H1 (cell line): ENCODE results near the gene MARCHF3. TPM values are rescaled to one million over a fixed set of nuclear protein-coding genes. Genes with fewer than 3 reads are reported as not detected.

Experiments used
- CTCF ChIA-PET: fragments of 300-600 bp; sonication (Branson Sonifier 250); formaldehyde crosslinking; loops from one replicate; lab custom pipeline; 2021; ENCODE audit not compliant: partially characterized antibody; lab: Charles Lee
- POLR2A ChIA-PET: fragments of 300-600 bp; sonication (Branson Sonifier 250); formaldehyde crosslinking; loops from one replicate; lab custom pipeline; 2021; ENCODE audit warnings: inconsistent platforms; ENCODE audit not compliant: partially characterized antibody; lab: Charles Lee
- DNase-seq, 2 experiments: peaks; one replicate each; pipeline versions ENCODE4 v3.0.0 to v3.0.0-alpha.2; 2010 to 2022; ENCODE audit warnings: low spot score in 2 of 2, low read depth in 1 of 2, mixed read lengths in 1 of 2
- FAIRE-seq: peaks from 2 replicates; lab custom pipeline; 2011; peaks lifted over from hg19 to GRCh38; lab: Jason Lieb, UNC
- H2AFZ ChIP-seq: 2 replicates; pipeline ENCODE4 v1.8.1; 2012; ENCODE audit warnings: low read length, inconsistent platforms
- H2AK5ac ChIP-seq: 2 replicates; pipeline ENCODE4 v1.6.1; 2013; ENCODE audit warnings: low read depth, low read length
- H2BK120ac ChIP-seq: replicated peaks from 2 replicates; pipeline ENCODE3; 2013; ENCODE audit warnings: low read depth, low read length, inconsistent platforms
- H2BK12ac ChIP-seq: 2 replicates; pipeline ENCODE4 v1.6.1; 2013; ENCODE audit warnings: low read depth, low read length
- H2BK15ac ChIP-seq: 2 replicates; pipeline ENCODE4 v1.6.1; 2013; ENCODE audit warnings: low read length
- H2BK20ac ChIP-seq: 2 replicates; pipeline ENCODE4 v1.6.1; 2013; ENCODE audit warnings: low read length
- H2BK5ac ChIP-seq: 2 replicates; pipeline ENCODE4 v1.6.1; 2013; ENCODE audit warnings: low read depth, low read length
- H3K14ac ChIP-seq: 2 replicates; pipeline ENCODE4 v1.6.1; 2013; ENCODE audit warnings: inconsistent platforms; ENCODE audit not compliant: insufficient read length
- H3K18ac ChIP-seq: 2 replicates; pipeline ENCODE4 v1.6.1; 2013; ENCODE audit warnings: low read length; ENCODE audit errors: extremely low read depth
- H3K23ac ChIP-seq: 2 replicates; pipeline ENCODE4 v1.6.1; 2013; ENCODE audit warnings: inconsistent platforms; ENCODE audit not compliant: insufficient read length
- H3K23me2 ChIP-seq: 2 replicates; pipeline ENCODE4 v1.6.1; 2013; ENCODE audit warnings: low read depth, low read length
- H3K27ac ChIP-seq: 2 replicates; pipeline ENCODE4 v1.6.1; 2011; ENCODE audit warnings: low read depth, low read length, inconsistent platforms
- H3K27me3 ChIP-seq, 4 experiments: replicated peaks in 1 of 4; 1 replicate in 1 of 4; 2 replicates in 3 of 4; pipeline versions ENCODE4 v1.6.1 to v1.8.1; 2011 to 2013; ENCODE audit warnings: low read length in 3 of 4, mild to moderate bottlenecking in 3 of 4, inconsistent platforms in 2 of 4, mixed read lengths in 2 of 4, moderate library complexity in 1 of 4; ENCODE audit not compliant: control insufficient read depth in 3 of 4, insufficient read depth in 3 of 4; ENCODE audit errors: extremely low read depth in 1 of 4
- H3K36me3 ChIP-seq, 4 experiments: 2 replicates each; pipeline versions ENCODE4 v1.6.1 to v1.8.1; 2011 to 2013; ENCODE audit warnings: mild to moderate bottlenecking in 4 of 4, low read length in 3 of 4, moderate library complexity in 2 of 4, control low read depth in 1 of 4, inconsistent platforms in 1 of 4; ENCODE audit not compliant: insufficient read depth in 4 of 4, control insufficient read depth in 2 of 4
- H3K4ac ChIP-seq: replicated peaks from 2 replicates; pipeline ENCODE3; 2013; ENCODE audit warnings: low read length, low read depth, mixed read lengths, inconsistent platforms; ENCODE audit not compliant: insufficient read length
- H3K4me1 ChIP-seq, 4 experiments: replicated peaks in 1 of 4; 1 replicate in 1 of 4; 2 replicates in 3 of 4; pipeline versions ENCODE4 v1.6.1 to v1.8.1; 2011 to 2013; ENCODE audit warnings: low read length in 3 of 4, inconsistent platforms in 2 of 4, mixed read lengths in 1 of 4; ENCODE audit not compliant: insufficient read depth in 4 of 4, control insufficient read depth in 3 of 4
- H3K4me2 ChIP-seq, 2 experiments: 2 replicates each; pipeline versions ENCODE4 v1.6.1 to v1.8.1; 2011 to 2013; ENCODE audit warnings: low read depth in 2 of 2, low read length in 2 of 2, control low read depth in 1 of 2, inconsistent platforms in 1 of 2, mild to moderate bottlenecking in 1 of 2; ENCODE audit not compliant: insufficient read depth in 1 of 2
- H3K4me3 ChIP-seq, 4 experiments: fragments of 200-600, 300-600 bp in 1 of 4; sonication (generic), shearing (Covaris generic), sonication (Bioruptor Twin) in 1 of 4; 2 replicates each; pipeline versions ENCODE4 v1.5.1 to v1.8.1; 2011 to 2016; ENCODE audit warnings: low read length in 4 of 4, low read depth in 3 of 4, control low read depth in 2 of 4, inconsistent platforms in 2 of 4, mild to moderate bottlenecking in 2 of 4, mixed read lengths in 1 of 4, moderate library complexity in 1 of 4; ENCODE audit not compliant: insufficient read depth in 2 of 4; ENCODE audit errors: extremely low read depth in 1 of 4
- H3K56ac ChIP-seq: replicated peaks from 2 replicates; pipeline ENCODE3; 2013; ENCODE audit warnings: low read depth, mild to moderate bottlenecking, mixed read lengths, low read length, inconsistent platforms; ENCODE audit not compliant: insufficient read length
- H3K79me1 ChIP-seq: 2 replicates; pipeline ENCODE4 v1.6.1; 2013; ENCODE audit warnings: low read depth, low read length, control low read depth
- H3K79me2 ChIP-seq, 2 experiments: 2 replicates each; pipeline versions ENCODE4 v1.6.1 to v1.8.1; 2012 to 2013; ENCODE audit warnings: low read length in 2 of 2, mild to moderate bottlenecking in 2 of 2, inconsistent platforms in 1 of 2; ENCODE audit not compliant: insufficient read depth in 2 of 2, control insufficient read depth in 1 of 2
- H3K9ac ChIP-seq, 4 experiments: replicated peaks in 1 of 4; 1 replicate in 1 of 4; 2 replicates in 3 of 4; pipeline versions ENCODE4 v1.6.1 to v1.8.1; 2011 to 2013; ENCODE audit warnings: low read depth in 3 of 4, low read length in 3 of 4, control low read depth in 2 of 4, mild to moderate bottlenecking in 2 of 4, moderate library complexity in 2 of 4, inconsistent platforms in 1 of 4; ENCODE audit errors: extremely low read depth in 1 of 4
- H3K9me3 ChIP-seq, 2 experiments: 2 replicates each; pipeline versions ENCODE4 v1.6.1 to v1.8.1; 2012 to 2013; ENCODE audit warnings: mild to moderate bottlenecking in 2 of 2, moderate library complexity in 2 of 2, control low read depth in 1 of 2, inconsistent platforms in 1 of 2, low read depth in 1 of 2, low read length in 1 of 2, mixed read lengths in 1 of 2; ENCODE audit not compliant: insufficient read depth in 2 of 2
- H4K20me1 ChIP-seq, 2 experiments: replicated peaks in 1 of 2; 2 replicates each; pipeline versions ENCODE3 to v1.8.1; 2011 to 2013; ENCODE audit warnings: inconsistent platforms in 2 of 2, low read length in 2 of 2, mild to moderate bottlenecking in 1 of 2; ENCODE audit not compliant: insufficient read depth in 2 of 2, control insufficient read depth in 1 of 2
- H4K5ac ChIP-seq: 2 replicates; pipeline ENCODE4 v1.6.1; 2013; ENCODE audit warnings: low read length, low read depth, mixed read lengths, inconsistent platforms; ENCODE audit not compliant: insufficient read length
- H4K8ac ChIP-seq: 2 replicates; pipeline ENCODE4 v1.8.0; 2013; ENCODE audit warnings: mild to moderate bottlenecking, moderate library complexity, low read length, inconsistent platforms; ENCODE audit not compliant: insufficient read depth; ENCODE audit errors: extremely low read depth
- H4K91ac ChIP-seq: replicated peaks from 2 replicates; pipeline ENCODE3; 2013; ENCODE audit warnings: low read length, mixed read lengths, inconsistent platforms; ENCODE audit not compliant: insufficient read length
- BACH1 ChIP-seq: IDR thresholded peaks from 2 replicates; pipeline ENCODE4 v1.6.1; 2012; ENCODE audit warnings: low read length, improper control_type of control experiment
- BCL11A ChIP-seq, 2 experiments: IDR thresholded peaks; one replicate each; pipeline ENCODE4 v1.6.1; 2011; ENCODE audit warnings: low read depth in 2 of 2, low read length in 2 of 2, mild to moderate bottlenecking in 2 of 2
- CHD1 ChIP-seq: IDR thresholded peaks from 2 replicates; pipeline ENCODE4 v1.6.1; 2012; ENCODE audit warnings: low read depth, low read length, improper control_type of control experiment
- GTF2F1 ChIP-seq: IDR thresholded peaks from 2 replicates; pipeline ENCODE4 v1.6.1; 2012; ENCODE audit warnings: low read depth, low read length, improper control_type of control experiment, borderline replicate concordance
- KDM1A ChIP-seq: fragments of 200-600, 300-600 bp; sonication (generic); IDR thresholded peaks from 2 replicates; pipeline ENCODE4 v1.7.1; 2016; ENCODE audit warnings: mild to moderate bottlenecking, low read length, borderline replicate concordance
- SIN3A ChIP-seq, 2 experiments: IDR thresholded peaks in 1 of 2; conservative IDR thresholded peaks in 1 of 2; 2 replicates each; pipeline ENCODE4 v1.6.1; 2011 to 2012; ENCODE audit warnings: low read length in 2 of 2, improper control_type of control experiment in 1 of 2, low read depth in 1 of 2, mild to moderate bottlenecking in 1 of 2
- SRF ChIP-seq: IDR thresholded peaks from 2 replicates; pipeline ENCODE4 v1.6.1; 2011; ENCODE audit warnings: mild to moderate bottlenecking, low read depth, low read length, moderate library complexity
- TCF12 ChIP-seq: IDR thresholded peaks from 2 replicates; pipeline ENCODE4 v1.6.1; 2011; ENCODE audit warnings: low read depth, mild to moderate bottlenecking, low read length
- WGBS, 2 experiments: shearing (Covaris generic) in 1 of 2; methylation state at CpG; one replicate each; pipeline versions ENCODE4 v1.1.6 to v1.1.7; 2013 to 2015; ENCODE audit warnings: low lambda C conversion rate in 2 of 2, mixed read lengths in 2 of 2, inconsistent platforms in 1 of 2, low coverage in 1 of 2, missing lambda C conversion rate in 1 of 2; ENCODE audit not compliant: insufficient replicate concordance in 2 of 2, insufficient coverage in 1 of 2, insufficient read length in 1 of 2; ENCODE audit errors: extremely low coverage in 1 of 2, missing lambda C conversion rate in 1 of 2; 5-methylcytosine and 5-hydroxymethylcytosine counted together
- long read RNA-seq, 2 experiments: library from RNA in 1 of 2; library from capped mRNA in 1 of 2; stranded (forward); transcript quantifications; one replicate each; pipeline ENCODE4 v2.0.0, GENCODE V29; 2021; ENCODE audit warnings: inconsistent platforms in 1 of 2
- polyA minus RNA-seq, 3 experiments: library from RNA; depleted of rRNA, polyadenylated mRNA; stranded (reverse); fragments of >200 nt; gene quantifications; 1 replicate in 2 of 3; 2 replicates in 1 of 3; pipeline ENCODE4 v1.2.3, GENCODE V29; 2011
- polyA plus RNA-seq, 7 experiments: library from polyadenylated mRNA; depleted of rRNA in 3 of 7; stranded (reverse) in 5 of 7; unstranded in 2 of 7; fragments of >200 nt in 5 of 7; fragments of 200-250 nt in 2 of 7; gene quantifications; 1 replicate in 5 of 7; 2 replicates in 1 of 7; 4 replicates in 1 of 7; pipeline versions ENCODE4 v1.2.1 to v1.2.3, GENCODE V29; 2011 to 2013; ENCODE audit warnings: missing spikeins in 2 of 7, mixed read lengths in 2 of 7
- total RNA-seq: library from RNA; stranded (reverse); fragmentation: NEBNext Ultra II Directional; extraction: Animal tissue kit (Norgen Biotek cat#: 25700); gene quantifications from 2 replicates; pipeline ENCODE4 v1.2.1, GENCODE V29; 2021

The MARCHF3 gene
- 12.0 and 14.0 TPM in 2 replicates for total RNA-seq
- polyA plus RNA-seq (2011; rRNA removed) = 11.1 and 16.9 TPM in 2 replicates
- polyA plus RNA-seq (2011; cell fraction: cytosol; rRNA removed) = 10.9 TPM
- 14.1 TPM for polyA plus RNA-seq (2011; cell fraction: nucleus; rRNA removed)
- polyA plus RNA-seq (2012, experiment 1 of 2) = 11.8 to 13.5 TPM (median 12.9 TPM) in 4 replicates
- 9.3 TPM for polyA plus RNA-seq (2012, experiment 2 of 2)
- polyA plus RNA-seq (2013, experiment 1 of 2) = 5.7 TPM
- 8.1 TPM for polyA plus RNA-seq (2013, experiment 2 of 2)
- 19.0 and 23.9 TPM in 2 replicates for polyA minus RNA-seq (2011; rRNA and poly(A)+ RNA removed)
- polyA minus RNA-seq (2011; cell fraction: cytosol; rRNA and poly(A)+ RNA removed) = 10.1 TPM
- polyA minus RNA-seq (2011; cell fraction: nucleus; rRNA and poly(A)+ RNA removed) = 32.0 TPM
- long read RNA-seq, experiment 1, full-length matches to known transcripts = 9 of 16 reads
- long read RNA-seq, experiment 1, partial matches to known transcripts = 4 of 16 reads
- long read RNA-seq, experiment 1, other reads (novel, unspliced or antisense) = 3 of 16 reads
- long read RNA-seq, experiment 2, full-length matches to known transcripts = 8 of 13 reads
- long read RNA-seq, experiment 2, partial matches to known transcripts = 1 of 13 reads
- long read RNA-seq, experiment 2, other reads (novel, unspliced or antisense) = 4 of 13 reads

DNA sequence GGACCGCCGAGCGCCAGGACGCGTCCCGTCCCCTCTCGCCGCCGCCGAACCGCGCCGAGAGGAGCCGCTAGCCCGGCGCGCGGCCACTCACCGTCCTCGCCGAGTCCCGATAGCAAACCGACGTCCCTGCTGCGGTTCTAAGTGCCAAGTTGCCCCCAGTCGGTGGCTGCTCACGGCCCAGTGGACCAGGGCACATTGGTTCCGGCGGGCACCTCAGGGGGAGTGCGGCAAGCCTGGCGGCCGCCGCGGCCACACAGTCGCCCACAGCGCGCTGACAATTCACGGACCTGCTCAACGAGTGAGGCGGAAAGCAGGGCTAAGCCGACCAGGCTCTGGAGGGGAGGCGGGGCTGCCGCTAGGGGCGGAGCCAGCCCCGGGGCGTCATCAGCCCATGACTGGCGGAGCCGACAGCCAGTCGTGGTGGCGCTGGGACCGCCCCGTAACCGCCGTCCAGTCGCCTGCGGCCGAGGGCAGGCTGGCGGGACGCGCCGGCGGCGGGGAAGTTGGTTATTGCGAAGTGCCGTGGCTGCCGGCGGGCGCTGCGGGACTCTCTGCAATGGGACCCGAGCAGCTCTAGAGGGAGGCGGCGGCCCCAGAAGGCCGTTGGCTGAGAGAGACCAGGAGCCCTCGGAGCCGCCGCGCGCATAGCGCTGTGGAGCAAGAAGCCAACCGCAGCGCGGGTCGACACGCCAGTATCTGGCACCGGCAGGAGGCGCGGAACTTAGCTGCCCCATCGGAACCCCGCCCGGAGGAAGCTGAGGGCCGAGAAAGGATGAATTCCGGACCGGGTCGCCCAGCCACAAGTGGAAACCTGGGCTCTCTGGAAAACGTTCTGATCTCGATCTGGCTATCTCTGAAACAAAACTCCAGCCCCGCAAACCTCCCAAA lies at the start of gene MARCHF3:
MARCHF3 (minus strand) TSS at position 300 of the 888 bp plus-strand sequence. CDS start 112,387 bp downstream, outside the sequence.
- Histone ChIP-seq H3K4me3 (peak within 1 kb of the TSS; percentile 71 to 83 (median 82)), H2AK5ac (no peak within 1 kb of the TSS), H2BK5ac (no peak within 1 kb of the TSS), H3K9me3 (no peaks in the 10 kb centered on the region), H3K79me1 (no peaks in the 10 kb centered on the region), H3K18ac (peak within 1 kb of the TSS; percentile 80), H3K4me1 (peaks cover 0 to 9% (median 6%) of the 10 kb centered on the region in 4 experiments; a peak in 4 of 7 replicates), H3K27me3 (peaks cover 0 to 16% (median 10%) of the 10 kb centered on the region in 4 experiments; a peak in 5 of 7 replicates), H3K9ac (peak within 1 kb of the TSS in 3 of 4 experiments; percentile 47 to 54 (median 53); a peak in 5 of 7 replicates), H4K91ac (peak within 1 kb of the TSS; percentile 35), H4K5ac (peak within 1 kb of the TSS; percentile 64), H3K36me3 (no peaks in the 10 kb centered on the region), H3K14ac (no peak within 1 kb of the TSS), H2BK15ac (no peak within 1 kb of the TSS), H3K23ac (no peak within 1 kb of the TSS), H3K23me2 (peaks cover 19% of the 10 kb centered on the region; the same call in 1 of the 2 replicates), H4K20me1 (peaks cover 0 to 7% of the 10 kb centered on the region in 2 experiments), H3K56ac (no peak within 1 kb of the TSS), H2BK120ac (no peak within 1 kb of the TSS), H3K79me2 (0 out of 4 replicates have a peak, but pooled peaks cover 0 to 17% of the 10 kb centered on the region in 2 experiments), H3K4me2 (peak within 1 kb of the TSS; percentile 79 to 95), H3K4ac (peak within 1 kb of the TSS; percentile 87), H2BK12ac (peak within 1 kb of the TSS; percentile 44), H4K8ac (peak within 1 kb of the TSS; percentile 92), H2BK20ac (no peak within 1 kb of the TSS), H2AFZ (peak within 1 kb of the TSS; percentile 92; the same call in 1 of the 2 replicates), H3K27ac (no peak within 1 kb of the TSS)
- ChIA-PET POLR2A (interaction anchor here (0.6 to 1.4 kb wide), 4 partner anchors 11 to 385 kb away, joined by 3 to 8 read pairs (median 4); no protein-coding TSS in a partner anchor), CTCF (interaction anchor here (0.6 to 1.7 kb wide), 7 partner anchors 16 to 326 kb away, joined by 3 to 5 read pairs (median 3); no protein-coding TSS in a partner anchor)
- FAIRE-seq (no peak), DNase-seq (peak; percentile 89 to 96)
- WGBS, 2 experiments = 1% methylated on average over 97 of the region's 97 CpGs; no CpG with 5 or more reads in 1 of the 2 experiments
- no peak for TF ChIP-seq KDM1A
- peak in 1 of 2 experiments; percentile 85; a peak in 2 of 4 replicates for TF ChIP-seq SIN3A (conservative IDR thresholded peaks at IDR 0.05 in 1 of 2, IDR thresholded peaks at IDR 0.05 in 1 of 2; ENCODE audit: low read depth in 1 of 2, low read length in 2 of 2)
- no peak for TF ChIP-seq SRF
- no peak for TF ChIP-seq BCL11A (IDR thresholded peaks at IDR 0.05; ENCODE audit: low read depth in 2 of 2, low read length in 2 of 2)
- no peak for TF ChIP-seq TCF12
- no peak for TF ChIP-seq GTF2F1
- peak; percentile 54 for TF ChIP-seq BACH1
- TF ChIP-seq CHD1 = no peak
